ENCODE data around the gene GPR42.

GRCh38 chr19:35396240-35396885 lies 25.5 kb downstream of the GPR42 start:
- TF ChIP-seq CTCF (IDR thresholded peaks at IDR 0.05) (no peak), POLR2A (IDR thresholded peaks at IDR 0.05) (no peak)

Measured in Peyer's patch (tissue), 4 donors.